Fibroblast of pulmonary artery (primary cell): Measurements from ENCODE around the gene SGO1.

Source experiments
- DNase-seq: peaks from one replicate; pipeline ENCODE4 v3.0.0-alpha.2; 2010; ENCODE audit warnings: low read depth
- H3K4me3 ChIP-seq: replicated peaks from 2 replicates; pipeline ENCODE4 v1.5.1; 2011; ENCODE audit warnings: low read depth, mild to moderate bottlenecking, control low read depth, low read length, moderate library complexity
- CTCF ChIP-seq: IDR thresholded peaks from 2 replicates; pipeline ENCODE4 v1.5.1; 2011; ENCODE audit warnings: mild to moderate bottlenecking, control low read depth, low read length, inconsistent platforms; ENCODE audit errors: missing control alignments

Gene SGO1

DNA sequence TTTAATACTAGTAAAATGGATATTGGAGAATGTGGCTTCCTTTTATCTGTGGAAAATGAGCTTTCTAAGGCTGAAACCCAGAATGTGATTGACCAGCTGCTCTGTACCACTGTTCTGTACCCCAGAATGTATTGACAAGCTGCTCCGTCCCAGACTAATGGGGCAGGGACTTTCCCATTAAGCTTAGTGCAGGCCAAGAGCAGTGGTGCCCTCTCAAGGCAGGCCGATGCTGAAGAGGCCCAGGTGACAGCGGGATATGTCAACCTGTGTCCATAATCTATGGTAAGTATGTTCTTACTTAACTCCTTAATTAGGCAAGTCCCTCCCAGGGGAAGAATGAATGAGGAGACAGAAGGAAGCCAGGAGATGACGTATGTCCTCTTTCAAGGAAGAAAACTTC is 31.1 kb downstream of the SGO1 start:
- DNase-seq = no peak
- no peak for TF ChIP-seq CTCF
- H3K4me3 ChIP-seq = no peak overlapping the region

- no peak for DNase-seq
- TF ChIP-seq CTCF = no peak
Measured at GRCh38 chr3:20154078-20154477, 31.9 kb downstream of the SGO1 start.

DNA sequence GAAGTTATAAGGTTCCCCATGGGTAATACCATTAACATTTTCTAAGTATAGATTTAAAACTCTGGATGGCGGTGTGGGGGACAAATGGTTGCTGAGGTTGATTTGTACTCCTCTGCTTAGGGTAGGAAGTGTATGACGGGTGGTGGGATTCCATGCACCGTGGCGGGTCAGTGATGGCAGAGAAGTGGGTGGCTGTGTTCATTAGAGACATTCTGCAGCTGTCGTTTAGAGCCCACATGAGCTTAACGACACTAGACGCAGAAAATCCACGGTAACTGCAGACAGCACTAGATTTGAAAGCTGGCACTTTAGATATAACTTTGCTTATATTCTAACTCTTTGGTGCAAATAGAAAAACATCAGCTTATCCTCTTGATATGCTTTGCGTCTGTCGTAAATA is 37.5 kb downstream of the SGO1 start:
- DNase-seq = no peak
- H3K4me3 ChIP-seq = no peak overlapping the region
- no peak for TF ChIP-seq CTCF

More at GRCh38 chr3:20154078-20154477, 31.9 kb downstream of the SGO1 start:
- no peak overlapping the region for H3K4me3 ChIP-seq

DNA sequence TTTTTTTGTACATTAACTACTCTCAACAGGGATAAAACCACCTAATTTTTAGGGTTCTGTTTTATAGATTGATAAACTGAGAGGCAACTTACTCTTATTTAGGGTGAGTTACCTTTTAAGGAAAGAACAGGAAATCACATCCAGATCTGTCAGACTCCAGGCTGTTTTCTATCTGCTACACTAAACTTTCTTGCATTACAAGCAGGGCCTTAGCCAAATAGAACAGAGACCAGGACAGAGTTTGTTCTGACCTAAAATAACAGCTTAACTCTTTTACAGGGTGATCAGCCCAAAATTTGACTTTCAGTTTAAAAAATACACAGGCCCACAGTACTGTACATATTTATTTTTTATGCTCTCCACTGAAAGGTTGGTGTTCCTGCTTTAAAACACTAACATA is 38.6 kb downstream of the SGO1 start:
- DNase-seq = peak; percentile 15
- no peak overlapping the region for H3K4me3 ChIP-seq
- no peak for TF ChIP-seq CTCF

DNA sequence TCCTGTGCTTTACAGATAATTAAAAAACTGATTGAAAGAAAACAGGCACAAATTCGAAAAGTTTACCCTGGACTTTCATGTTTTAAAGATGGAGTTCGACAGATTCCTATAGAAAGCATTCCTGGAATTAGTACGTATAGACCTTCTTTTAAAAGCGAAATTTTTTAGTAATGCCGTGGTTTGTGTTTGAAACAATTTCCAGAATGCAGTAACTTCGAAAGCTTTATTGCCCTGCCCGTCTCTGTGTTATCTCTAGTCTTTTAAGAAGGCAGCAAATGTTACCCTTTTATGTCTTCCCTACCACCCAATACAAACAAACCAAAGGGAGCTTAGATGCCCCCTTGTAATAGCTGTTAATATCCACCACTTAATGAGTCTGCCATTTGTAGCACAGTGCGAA is 39.7 kb downstream of the SGO1 start:
- no peak for TF ChIP-seq CTCF

DNA sequence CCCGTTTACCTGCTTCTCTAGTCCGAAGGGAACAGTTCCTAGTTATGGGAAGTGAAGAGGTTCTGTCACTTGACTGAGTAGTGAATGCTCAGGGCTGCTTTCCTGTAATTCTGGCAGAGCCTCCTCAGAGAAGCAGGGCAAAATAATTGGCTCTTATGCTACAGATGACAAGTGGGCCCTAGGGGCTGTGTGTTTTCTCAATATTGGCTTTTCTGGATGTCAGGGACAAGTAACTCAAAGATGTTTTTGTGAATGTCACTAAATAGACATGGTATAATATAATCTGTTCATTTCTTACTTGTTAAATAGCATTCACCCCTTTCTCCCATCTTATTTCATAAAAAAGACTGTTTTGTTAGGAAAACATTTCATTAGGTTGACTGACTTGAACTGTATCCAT is 40.1 kb downstream of the SGO1 start:
- no peak overlapping the region for H3K4me3 ChIP-seq
- no peak for TF ChIP-seq CTCF
- no peak for DNase-seq

More for the DNA sequence above, 39.7 kb downstream of the SGO1 start:
- H3K4me3 ChIP-seq = no peak overlapping the region
- no peak for DNase-seq

GRCh38 chr3:20143519-20143918 is 42.5 kb downstream of the SGO1 start:
- TF ChIP-seq CTCF = no peak
- no peak for DNase-seq
- H3K4me3 ChIP-seq = no peak overlapping the region
